Iris pigment epithelial cell (primary cell): ENCODE measurements around the gene HNRNPA1.
"Not testable (repeated sequence)": the region's sequence is repeated elsewhere in the genome, so short reads cannot be mapped to it uniquely, and the experiment has no call there.

Experiments used
- DNase-seq: peaks from one replicate; pipeline ENCODE4 v3.0.0-alpha.2; 2011; ENCODE audit warnings: low read depth

HNRNPA1 gene

GRCh38 chr12:54299515-54300224 is 19.1 kb downstream of the HNRNPA1 start:
- DNase-seq: no peak

GRCh38 chr12:54300225-54300731 is 19.8 kb downstream of the HNRNPA1 start:
- DNase-seq: no peak

- DNase-seq: peak; percentile 77
Observed at GRCh38 chr12:54300732-54301427, 20.4 kb downstream of the HNRNPA1 start, which contains the start of gene NFE2. Gene NFE2, minus strand, starts transcription at chr12:54301015. Its CDS starts 5,767 bp downstream, at chr12:54295248.

- no peak for DNase-seq
Observed at GRCh38 chr12:54301428-54302048, 21.0 kb downstream of the HNRNPA1 start.

- no peak for DNase-seq
Observed at GRCh38 chr12:54303640-54304039, 23.1 kb downstream of the HNRNPA1 start.

- DNase-seq: peak; percentile 67
Observed at GRCh38 chr12:54304187-54304810, 23.8 kb downstream of the HNRNPA1 start.

GRCh38 chr12:54306925-54307741 is 26.6 kb downstream of the HNRNPA1 start:
- peak; percentile 80 for DNase-seq

- no peak for DNase-seq
Observed at GRCh38 chr12:54311051-54311450, 30.5 kb downstream of the HNRNPA1 start.

GRCh38 chr12:54312309-54312708 is 31.8 kb downstream of the HNRNPA1 start:
- DNase-seq: not testable (repeated sequence)

GRCh38 chr12:54321363-54321762 is 40.8 kb downstream of the HNRNPA1 start:
- DNase-seq: no peak

- peak; percentile 100 for DNase-seq
Observed at GRCh38 chr12:54324617-54325441, 44.3 kb downstream of the HNRNPA1 start, which contains the start of gene COPZ1. Gene COPZ1, plus strand, starts transcription at chr12:54325131. Its CDS starts 33 bp downstream, at chr12:54325164.

- not testable (repeated sequence) for DNase-seq
Observed at GRCh38 chr12:54325442-54326109, 45.0 kb downstream of the HNRNPA1 start.

- no peak for DNase-seq
Observed at GRCh38 chr12:54328595-54329337, 48.2 kb downstream of the HNRNPA1 start.

GRCh38 chr12:54329759-54330158 is 49.2 kb downstream of the HNRNPA1 start:
- DNase-seq: no peak

GRCh38 chr12:54330442-54330841 is 49.9 kb downstream of the HNRNPA1 start:
- no peak for DNase-seq

- no peak for DNase-seq
Observed at GRCh38 chr12:54331461-54331860, 50.9 kb downstream of the HNRNPA1 start.

- no peak for DNase-seq
Observed at GRCh38 chr12:54333420-54334034, 53.0 kb downstream of the HNRNPA1 start.
